Thyroid gland (tissue), 4 donors: Measurements from ENCODE around the gene DDIT4L.

Experiments
- POLR2A ChIP-seq, 2 donors: fragments of 450-650 bp; IDR thresholded peaks; one replicate each; pipeline ENCODE4 v1.6.1; 2017; ENCODE audit warnings: antibody characterized with exemption in 2 of 2, mild to moderate bottlenecking in 2 of 2, moderate library complexity in 1 of 2
- TF ChIP-seq, protein P1 (sequence below), 6 experiments: fragments of 200-600 bp in 3 of 6; fragments of 450-650 bp in 3 of 6; sonication (generic) in 3 of 6; IDR thresholded peaks; one replicate each; pipeline ENCODE4 v1.5.1; 2016 to 2019; ENCODE audit warnings: antibody characterized with exemption in 6 of 6, mild to moderate bottlenecking in 2 of 6, inconsistent platforms in 1 of 6, moderate library complexity in 1 of 6

DNA sequence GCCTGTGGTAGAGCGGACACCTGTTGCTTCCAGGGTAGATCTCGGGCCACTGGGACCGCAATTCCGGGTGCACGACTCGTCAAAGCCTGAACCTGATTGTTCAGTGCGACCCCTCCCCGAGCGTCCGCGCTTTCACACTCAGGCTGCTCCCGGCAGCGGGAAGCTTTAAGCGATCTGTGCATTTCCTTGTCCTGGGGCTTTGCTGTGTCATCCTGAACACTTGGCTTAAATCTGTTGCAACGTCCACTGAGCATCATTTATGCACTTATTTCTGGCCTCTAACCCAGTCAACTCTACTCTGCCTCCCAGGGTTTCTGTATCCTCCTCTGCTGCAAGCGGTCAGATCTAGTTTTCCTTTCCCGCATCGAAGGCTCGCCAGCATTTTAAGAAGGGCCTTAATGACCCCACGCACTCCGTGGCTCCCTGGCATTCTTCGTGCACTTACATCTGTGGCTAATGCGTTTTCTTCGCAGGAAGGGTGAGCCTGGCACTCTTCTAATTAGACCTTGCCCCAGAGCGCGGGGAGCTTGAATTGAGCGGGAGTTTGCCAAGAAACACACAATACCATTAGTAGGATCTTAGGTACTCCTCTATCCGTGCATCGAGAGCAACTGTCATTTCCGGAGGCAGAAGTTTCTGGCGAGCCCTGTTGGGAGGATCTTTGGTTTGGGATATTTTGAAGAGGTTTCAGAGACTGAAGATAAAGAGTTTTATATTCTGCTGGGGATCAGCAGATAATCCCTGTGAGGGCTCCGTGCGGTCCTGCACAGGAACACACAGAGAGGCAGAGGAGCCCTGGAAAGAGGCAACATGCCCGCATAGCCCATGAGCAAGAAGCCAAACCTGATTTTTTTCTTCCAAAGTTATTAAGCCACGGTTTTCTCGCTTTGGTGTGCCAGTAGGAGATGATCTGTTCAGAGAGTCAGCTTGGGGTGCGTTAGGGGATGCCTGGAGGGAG, 654 bp upstream of the DDIT4L start:
- TF ChIP-seq, protein P1, sequence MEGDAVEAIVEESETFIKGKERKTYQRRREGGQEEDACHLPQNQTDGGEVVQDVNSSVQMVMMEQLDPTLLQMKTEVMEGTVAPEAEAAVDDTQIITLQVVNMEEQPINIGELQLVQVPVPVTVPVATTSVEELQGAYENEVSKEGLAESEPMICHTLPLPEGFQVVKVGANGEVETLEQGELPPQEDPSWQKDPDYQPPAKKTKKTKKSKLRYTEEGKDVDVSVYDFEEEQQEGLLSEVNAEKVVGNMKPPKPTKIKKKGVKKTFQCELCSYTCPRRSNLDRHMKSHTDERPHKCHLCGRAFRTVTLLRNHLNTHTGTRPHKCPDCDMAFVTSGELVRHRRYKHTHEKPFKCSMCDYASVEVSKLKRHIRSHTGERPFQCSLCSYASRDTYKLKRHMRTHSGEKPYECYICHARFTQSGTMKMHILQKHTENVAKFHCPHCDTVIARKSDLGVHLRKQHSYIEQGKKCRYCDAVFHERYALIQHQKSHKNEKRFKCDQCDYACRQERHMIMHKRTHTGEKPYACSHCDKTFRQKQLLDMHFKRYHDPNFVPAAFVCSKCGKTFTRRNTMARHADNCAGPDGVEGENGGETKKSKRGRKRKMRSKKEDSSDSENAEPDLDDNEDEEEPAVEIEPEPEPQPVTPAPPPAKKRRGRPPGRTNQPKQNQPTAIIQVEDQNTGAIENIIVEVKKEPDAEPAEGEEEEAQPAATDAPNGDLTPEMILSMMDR (IDR thresholded peaks at IDR 0.05) = no peak
- TF ChIP-seq POLR2A (IDR thresholded peaks at IDR 0.05) = no peak
